T-helper 17 cell (primary cell): ENCODE data around the gene TUT1. TPM values are rescaled to one million over a fixed set of nuclear protein-coding genes. Genes with fewer than 3 reads are reported as not detected.
"Not testable (repeated sequence)": the region's sequence is repeated elsewhere in the genome, so short reads cannot be mapped to it uniquely, and the experiment has no call there.

Experiments
- ATAC-seq: fragments of 150-1000 bp; cut with Tn5 transposase; 2 replicates; pipeline ENCODE4 v1.10.0; 2021; ENCODE audit warnings: mild to moderate bottlenecking, moderate library complexity
- DNase-seq, 3 donors: peaks; one replicate each; pipeline versions ENCODE4 v3.0.0 to v3.0.0-alpha.2; 2020 to 2021
- H3K9me3 ChIP-seq: one replicate; pipeline ENCODE4 v1.7.0; 2013; ENCODE audit warnings: low read length, mild to moderate bottlenecking; ENCODE audit not compliant: control insufficient read depth, poor library complexity, severe bottlenecking
- H3K27ac Mint-ChIP-seq: one replicate; pipeline ENCODE4 v1.8.0; 2022; ENCODE audit warnings: mild to moderate bottlenecking, moderate library complexity, mixed read lengths
- H3K27me3 Mint-ChIP-seq: one replicate; pipeline ENCODE4 v1.8.0; 2022; ENCODE audit warnings: mixed read lengths
- H3K36me3 Mint-ChIP-seq: one replicate; pipeline ENCODE4 v1.8.0; 2022; ENCODE audit warnings: low read depth, mixed read lengths
- H3K4me1 Mint-ChIP-seq: one replicate; pipeline ENCODE4 v1.8.0; 2022; ENCODE audit warnings: mild to moderate bottlenecking, mixed read lengths
- H3K4me3 Mint-ChIP-seq: one replicate; pipeline ENCODE4 v1.8.0; 2022; ENCODE audit warnings: mild to moderate bottlenecking, moderate library complexity, mixed read lengths
- total RNA-seq, 4 donors: library from RNA in 2 of 4; stranded (reverse) in 2 of 4; gene quantifications; one replicate each; pipeline ENCODE4 v1.2.3 and lab custom pipeline; 2022 to 2026

The TUT1 gene
- total RNA-seq, 2 donors from 2014 or later, result 20.9 to 23.2 TPM

DNA sequence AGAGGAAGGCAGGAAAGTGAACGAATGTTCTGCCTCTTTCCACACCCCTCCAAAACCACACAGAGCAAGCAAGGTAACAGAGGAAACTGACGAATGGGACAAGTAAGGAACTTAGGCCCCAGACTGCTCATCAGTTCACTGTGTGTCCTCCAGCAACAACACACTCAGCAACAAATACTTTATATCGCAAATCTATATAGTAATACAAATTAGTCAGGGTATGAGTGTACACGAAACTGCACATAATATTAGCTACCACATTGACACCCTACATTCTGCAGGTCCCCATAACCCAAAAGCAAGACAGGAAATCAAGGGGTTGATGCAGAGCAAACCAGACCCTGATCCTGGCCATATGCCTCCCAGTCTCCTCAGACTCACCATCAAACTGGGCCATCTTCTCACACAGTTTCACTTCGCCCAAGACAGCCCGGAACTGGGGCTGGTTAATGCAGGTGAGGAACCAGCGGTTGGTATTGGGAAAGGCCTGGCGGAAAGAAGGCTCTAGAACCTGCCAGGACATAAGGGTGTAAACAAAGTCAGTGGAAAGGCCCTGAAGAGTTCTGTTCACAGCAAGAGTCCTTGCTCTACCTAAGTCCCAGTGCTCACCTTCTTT lies 24.2 kb downstream of the TUT1 start:
- H3K9me3 ChIP-seq, result no peaks in the 10 kb centered on the region
- DNase-seq (no peak), ATAC-seq (peak; percentile 62)
- H3K27ac Mint-ChIP-seq, result peak overlapping the region; percentile 90
- no peaks in the 10 kb centered on the region for H3K27me3 Mint-ChIP-seq
- H3K36me3 Mint-ChIP-seq, result peaks cover 20% of the 10 kb centered on the region
- peak overlapping the region; percentile 55 for H3K4me3 Mint-ChIP-seq
- H3K4me1 Mint-ChIP-seq, result peaks cover 40% of the 10 kb centered on the region

DNA sequence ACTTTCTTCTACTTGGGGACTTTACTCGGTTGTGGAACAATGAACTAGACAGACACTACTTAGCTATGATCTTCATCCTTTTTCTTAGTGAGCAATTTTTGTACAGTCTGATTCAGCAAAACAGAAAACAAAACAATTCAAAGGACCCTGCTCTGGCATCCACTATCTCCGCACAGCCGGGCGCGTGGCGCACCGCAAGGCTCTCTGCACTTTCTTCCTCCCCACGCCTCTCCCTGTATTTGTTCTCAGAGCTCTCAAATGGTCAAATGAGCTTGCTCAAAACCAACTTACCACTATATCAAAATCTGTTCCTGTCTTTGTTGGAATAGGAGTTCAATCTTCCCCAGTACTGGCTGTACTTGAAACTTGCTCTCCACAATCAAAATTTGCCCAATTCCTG lies 25.1 kb downstream of the TUT1 start:
- H3K27me3 Mint-ChIP-seq, result no peaks in the 10 kb centered on the region
- H3K36me3 Mint-ChIP-seq, result peaks cover 18% of the 10 kb centered on the region
- H3K4me1 Mint-ChIP-seq, result peaks cover 35% of the 10 kb centered on the region
- no peaks in the 10 kb centered on the region for H3K9me3 ChIP-seq
- peak overlapping the region; percentile 90 for H3K27ac Mint-ChIP-seq
- ATAC-seq, result no peak
- no peak for DNase-seq
- H3K4me3 Mint-ChIP-seq, result no peak overlapping the region

DNA sequence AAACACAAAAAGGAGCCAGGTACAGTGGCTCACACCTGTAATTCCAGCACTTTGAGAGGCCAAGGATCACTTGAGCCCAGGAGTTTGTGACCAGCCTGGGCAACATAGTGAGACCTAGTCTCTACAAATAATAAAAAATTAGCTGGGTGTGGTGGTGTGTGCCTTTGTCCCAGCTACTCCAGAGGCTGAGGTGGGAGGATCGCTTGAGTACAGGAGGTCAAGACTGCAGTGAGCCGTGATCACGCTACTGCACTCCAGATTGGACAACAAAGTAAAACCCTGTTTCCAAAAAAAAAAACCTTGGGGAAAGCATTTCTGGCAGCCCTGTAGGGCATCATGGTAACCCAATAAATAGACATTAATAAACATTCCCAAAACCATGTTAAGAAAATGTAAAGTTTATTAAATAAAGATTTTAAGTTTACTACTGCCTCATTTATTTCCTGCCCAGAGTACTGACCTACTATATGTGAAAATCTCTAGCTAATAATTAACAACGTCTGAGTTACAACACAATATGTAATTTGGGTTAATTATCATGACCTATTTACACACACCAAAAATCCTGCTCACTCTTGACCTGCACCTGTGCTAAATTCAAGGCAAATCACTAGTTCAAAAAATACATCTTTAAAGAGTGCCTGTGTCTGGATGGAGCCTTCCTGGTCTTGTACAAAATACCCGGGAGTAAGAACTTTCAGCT lies 26.1 kb downstream of the TUT1 start:
- Mint-ChIP-seq H3K4me1 (peaks cover 30% of the 10 kb centered on the region), H3K36me3 (peaks cover 12% of the 10 kb centered on the region), H3K4me3 (no peak overlapping the region), H3K27ac (peak overlapping the region; percentile 90), H3K27me3 (no peaks in the 10 kb centered on the region)
- no peaks in the 10 kb centered on the region for H3K9me3 ChIP-seq
- no peak for ATAC-seq
- DNase-seq, result no peak

DNA sequence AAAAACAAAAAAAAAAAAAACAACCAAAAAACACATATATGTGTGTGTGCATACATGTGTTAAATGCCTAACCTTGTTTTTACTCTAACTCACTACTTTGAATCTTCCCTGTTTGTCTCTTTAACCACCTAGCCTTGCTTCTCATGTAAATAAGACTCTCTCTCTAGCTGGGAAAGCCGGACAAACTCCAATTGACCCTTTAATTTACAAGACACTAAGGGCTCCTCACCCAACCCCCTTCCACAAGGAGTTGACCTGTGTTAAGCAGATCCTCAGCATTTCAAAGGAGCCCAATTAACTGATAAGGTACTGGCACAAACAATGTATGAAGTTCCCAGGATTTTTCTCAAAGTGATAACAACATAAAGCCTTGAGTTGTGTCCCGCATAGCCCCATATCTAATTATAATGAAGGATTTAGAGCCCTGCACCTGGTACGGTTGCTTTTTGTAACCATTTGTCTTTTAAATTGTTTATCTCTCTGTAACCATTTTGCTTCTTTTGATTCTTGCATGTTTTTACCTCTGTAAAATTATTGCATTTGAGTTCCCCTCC lies 29.6 kb downstream of the TUT1 start:
- H3K36me3 Mint-ChIP-seq, ATAC-seq, H3K4me3 Mint-ChIP-seq, H3K27me3 Mint-ChIP-seq, H3K9me3 ChIP-seq, H3K27ac Mint-ChIP-seq, DNase-seq: not testable (repeated sequence)
- H3K4me1 Mint-ChIP-seq, result peaks cover 39% of the 10 kb centered on the region

DNA sequence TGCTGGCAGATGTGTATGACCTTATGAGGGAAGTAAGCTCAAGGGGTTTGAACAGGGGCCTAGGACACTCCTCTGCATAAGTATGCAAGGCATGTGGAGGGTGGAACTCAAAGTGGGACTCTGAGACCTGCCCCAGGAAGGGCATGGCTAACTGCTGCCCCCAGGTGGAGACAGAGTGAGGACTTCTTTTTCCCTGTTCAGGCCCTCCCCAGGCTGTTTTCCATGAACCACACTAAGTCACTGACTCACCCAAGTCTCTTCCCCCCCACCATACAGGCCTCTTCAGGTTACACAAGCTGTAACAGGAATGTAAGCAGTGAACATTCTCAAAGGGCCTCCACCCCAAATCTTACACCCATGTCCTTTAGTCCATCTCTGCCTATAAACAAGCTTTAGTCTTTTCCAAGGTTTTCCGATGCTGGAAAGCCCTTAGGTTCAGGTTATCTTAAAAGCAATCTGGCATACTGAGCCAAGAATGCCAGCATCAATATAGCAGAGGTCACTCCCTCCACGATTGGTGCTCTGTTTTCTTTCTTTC lies 30.7 kb downstream of the TUT1 start:
- Mint-ChIP-seq H3K27me3 (no peaks in the 10 kb centered on the region), H3K36me3 (peaks cover 3% of the 10 kb centered on the region)
- peak; percentile 60 to 78 (median 72) for DNase-seq

DNA sequence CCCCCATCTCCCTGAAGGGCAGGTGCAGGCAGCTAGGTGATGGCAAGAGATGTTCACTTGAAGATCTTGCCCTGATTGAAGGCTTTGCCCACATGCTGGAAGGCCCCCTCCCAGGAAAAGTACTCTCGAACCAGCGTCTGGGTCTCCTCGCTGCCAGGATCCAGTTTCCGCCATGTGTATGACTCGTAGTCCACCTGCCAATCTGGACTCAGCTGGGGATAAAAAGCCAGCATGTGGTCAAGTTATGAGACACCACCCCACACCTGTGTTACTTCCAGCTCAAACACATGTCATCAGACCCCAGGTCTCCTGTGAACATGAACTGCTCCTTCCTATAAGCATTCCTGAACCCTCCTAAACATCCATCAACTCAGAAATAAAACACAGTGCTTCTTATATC lies 31.7 kb downstream of the TUT1 start:
- DNase-seq, H3K27me3 Mint-ChIP-seq, H3K36me3 Mint-ChIP-seq, ATAC-seq, H3K9me3 ChIP-seq: not testable (repeated sequence)
- Mint-ChIP-seq H3K4me3 (peak overlapping the region; percentile 67), H3K4me1 (peaks cover 45% of the 10 kb centered on the region), H3K27ac (peak overlapping the region; percentile 100)

More for the DNA sequence above, 30.7 kb downstream of the TUT1 start:
- H3K27ac Mint-ChIP-seq, result peak overlapping the region; percentile 100
- H3K4me1 Mint-ChIP-seq, result peaks cover 40% of the 10 kb centered on the region
- H3K9me3 ChIP-seq, result no peaks in the 10 kb centered on the region
- peak; percentile 22 for ATAC-seq
- no peak overlapping the region for H3K4me3 Mint-ChIP-seq

DNA sequence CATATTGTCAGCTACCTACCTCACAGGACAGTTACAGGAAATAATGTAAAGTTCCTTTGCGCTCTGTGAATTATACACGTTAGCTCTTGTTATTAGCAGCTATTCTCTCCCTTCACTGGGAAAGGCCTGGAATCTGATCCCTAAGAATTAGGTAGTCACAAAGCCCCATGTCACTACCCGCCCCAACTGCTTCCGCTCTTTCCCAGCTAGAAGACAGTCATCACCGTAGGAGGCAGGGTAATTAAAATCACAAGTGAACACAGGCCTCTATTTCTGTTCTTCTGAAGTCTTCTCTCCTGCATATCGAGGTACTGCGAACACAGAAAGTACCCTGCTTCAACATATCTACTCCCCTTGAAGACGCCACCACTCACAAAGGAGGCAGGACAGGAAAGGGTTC lies 32.1 kb downstream of the TUT1 start:
- no peak for DNase-seq
- Mint-ChIP-seq H3K27me3 (no peaks in the 10 kb centered on the region), H3K36me3 (peaks cover 3% of the 10 kb centered on the region), H3K4me1 (peaks cover 49% of the 10 kb centered on the region), H3K27ac (peak overlapping the region; percentile 100), H3K4me3 (peak overlapping the region; percentile 67)
- H3K9me3 ChIP-seq, result no peaks in the 10 kb centered on the region
- ATAC-seq, result no peak

DNA sequence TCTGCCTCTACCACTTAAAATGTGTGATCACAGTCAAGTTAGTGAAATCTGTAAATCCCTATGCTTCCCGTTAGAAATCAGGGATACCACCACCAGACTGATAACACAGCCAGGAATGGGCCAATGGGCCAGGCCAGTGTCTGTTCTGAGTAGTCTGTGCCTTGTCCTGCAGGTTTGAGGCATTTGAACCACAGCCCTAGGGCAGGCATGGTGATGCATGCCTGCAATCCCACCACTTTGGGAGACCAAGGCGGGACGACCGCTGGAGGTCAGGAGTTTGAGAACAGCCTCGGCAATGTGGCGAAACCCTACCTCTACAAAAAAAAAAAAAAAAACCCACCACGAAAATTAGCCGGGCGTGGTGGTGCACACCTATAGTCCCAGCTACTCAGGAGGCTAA lies 32.7 kb downstream of the TUT1 start:
- Mint-ChIP-seq H3K4me3 (no peak overlapping the region), H3K36me3 (peaks cover 3% of the 10 kb centered on the region), H3K27me3 (no peaks in the 10 kb centered on the region), H3K27ac (peak overlapping the region; percentile 100), H3K4me1 (peaks cover 55% of the 10 kb centered on the region)
- no peaks in the 10 kb centered on the region for H3K9me3 ChIP-seq
- DNase-seq, result no peak
- no peak for ATAC-seq

DNA sequence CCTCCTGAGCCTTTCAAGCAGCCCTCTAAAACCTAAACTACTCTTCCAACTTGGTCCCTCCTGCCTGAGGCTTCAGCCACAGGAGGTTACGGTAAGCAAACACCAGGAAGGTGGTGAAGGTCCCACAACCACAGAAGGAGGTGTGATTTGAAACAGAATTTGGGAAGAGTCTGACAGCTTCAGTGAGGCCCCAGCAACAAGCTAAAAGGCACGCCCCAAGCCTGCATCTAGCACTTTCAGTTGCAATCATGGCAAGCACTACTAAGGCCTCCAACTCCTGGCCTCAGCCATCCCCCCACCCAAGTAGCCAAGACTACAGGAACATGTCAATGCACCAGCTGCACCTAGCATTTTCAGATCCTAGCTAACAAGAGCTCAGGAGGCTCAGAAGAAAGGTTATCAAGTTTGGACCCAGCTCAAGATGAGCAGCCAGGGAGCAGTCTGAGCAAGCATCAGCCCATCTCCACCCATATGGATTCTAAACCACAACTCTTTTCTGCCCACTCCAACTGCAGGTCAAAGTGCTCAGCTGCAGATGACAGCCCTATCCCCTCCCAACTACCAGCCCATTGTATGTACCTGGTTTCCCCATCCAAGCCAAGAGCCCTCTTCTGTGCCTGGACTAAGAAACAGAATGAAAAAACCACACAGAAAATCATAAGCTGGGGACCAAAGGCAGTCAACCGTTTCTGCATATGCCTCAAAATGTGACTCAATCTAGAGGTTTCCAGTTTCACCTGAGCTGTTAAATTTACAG lies 34.3 kb downstream of the TUT1 start:
- H3K4me3 Mint-ChIP-seq, result peak overlapping the region; percentile 93

DNA sequence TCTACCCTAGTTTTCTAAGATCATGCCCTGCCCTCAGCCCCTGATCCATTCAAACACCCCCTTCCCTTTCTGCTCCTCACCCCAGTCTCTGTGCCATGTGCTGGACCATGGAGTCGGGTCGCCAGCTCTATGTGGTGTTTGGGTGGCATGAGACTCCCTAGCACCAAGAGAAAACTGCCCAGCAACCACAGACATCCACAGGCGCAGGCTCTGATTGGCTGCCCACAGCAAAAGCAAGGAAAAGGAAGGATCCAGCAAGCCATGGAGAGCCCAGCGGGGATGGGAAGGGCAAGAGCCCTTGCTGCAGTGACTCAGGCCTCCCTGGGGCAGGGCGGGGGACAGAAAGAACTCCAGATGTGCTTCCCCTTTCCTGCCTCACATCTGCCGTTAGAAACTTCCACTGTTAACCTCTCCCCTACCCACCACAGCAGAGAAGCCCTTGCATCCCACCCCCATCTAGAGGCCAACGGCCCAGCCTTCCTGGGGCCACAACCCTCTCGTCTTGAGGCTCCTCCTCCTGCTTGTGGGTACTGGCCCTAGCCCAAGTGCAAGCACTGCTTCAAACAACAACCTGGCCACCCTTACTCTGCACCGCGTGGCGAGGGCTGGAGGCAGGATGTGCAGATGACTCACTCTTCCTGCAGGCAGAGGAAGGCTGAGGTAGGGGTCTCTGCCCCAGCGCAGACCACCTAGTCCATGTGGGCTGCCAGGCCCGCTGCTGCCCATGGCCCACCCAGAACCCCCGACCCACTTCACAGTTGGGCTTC lies 35.0 kb downstream of the TUT1 start:
- ATAC-seq (peak; percentile 57), DNase-seq (peak; percentile 59 to 76 (median 73))
- no peaks in the 10 kb centered on the region for H3K36me3 Mint-ChIP-seq
- H3K9me3 ChIP-seq, result no peaks in the 10 kb centered on the region
- H3K27ac Mint-ChIP-seq, result peak overlapping the region; percentile 100
- no peaks in the 10 kb centered on the region for H3K27me3 Mint-ChIP-seq
- H3K4me3 Mint-ChIP-seq, result peak overlapping the region; percentile 93
- peaks cover 74% of the 10 kb centered on the region for H3K4me1 Mint-ChIP-seq

More for the DNA sequence above, 34.3 kb downstream of the TUT1 start:
- no peak for DNase-seq
- Mint-ChIP-seq H3K27ac (peak overlapping the region; percentile 100), H3K4me1 (peaks cover 69% of the 10 kb centered on the region), H3K36me3 (peaks cover under 1% of the 10 kb centered on the region), H3K27me3 (no peaks in the 10 kb centered on the region)
- no peaks in the 10 kb centered on the region for H3K9me3 ChIP-seq
- peak; percentile 1 for ATAC-seq

DNA sequence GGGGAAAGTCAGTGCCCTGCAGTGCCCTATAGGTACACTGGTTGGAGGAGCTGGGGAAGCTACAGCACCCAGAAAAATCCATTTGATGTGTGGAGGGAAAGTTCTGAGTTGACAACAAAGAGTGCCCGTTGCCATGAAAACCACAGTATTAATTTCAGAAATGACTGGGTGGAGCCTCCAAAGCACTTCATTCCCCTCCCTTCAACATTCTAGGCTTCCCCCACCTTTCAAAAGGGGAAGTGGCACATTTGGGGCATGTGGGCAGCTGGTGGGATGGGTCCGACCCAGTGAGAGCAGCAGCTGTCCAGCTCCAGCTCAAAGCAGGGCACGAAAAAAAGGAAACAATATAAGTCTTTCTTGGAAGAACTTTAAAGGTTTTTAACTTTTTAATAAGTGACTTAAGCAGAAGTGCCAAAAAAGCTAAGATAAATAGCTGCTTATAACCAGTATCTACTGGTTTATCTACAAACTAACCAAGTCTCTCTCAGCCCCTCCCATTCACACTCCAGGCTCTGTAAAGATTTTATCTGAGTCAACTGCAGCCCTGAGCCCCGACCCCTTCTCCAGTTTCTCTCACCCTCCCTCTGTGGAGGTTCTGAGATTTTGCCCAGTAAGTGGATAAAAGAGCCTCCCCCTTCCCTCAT lies 35.7 kb downstream of the TUT1 start:
- H3K27ac Mint-ChIP-seq, result peak overlapping the region; percentile 100
- H3K27me3 Mint-ChIP-seq, result no peaks in the 10 kb centered on the region
- no peaks in the 10 kb centered on the region for H3K9me3 ChIP-seq
- ATAC-seq, result peak; percentile 60
- H3K36me3 Mint-ChIP-seq, result no peaks in the 10 kb centered on the region
- H3K4me3 Mint-ChIP-seq, result peak overlapping the region; percentile 93
- peaks cover 76% of the 10 kb centered on the region for H3K4me1 Mint-ChIP-seq
- DNase-seq, result peak; percentile 46 to 64 (median 61)
